Hepatocyte (in vitro differentiated cells): ENCODE results near the gene PTPRT.

ENCODE experiments used
- CTCF ChIP-seq: fragments of 200-600 bp; sonication (generic); IDR thresholded peaks from 2 replicates; pipeline ENCODE4 v1.5.1; 2016; ENCODE audit warnings: antibody characterized with exemption, mild to moderate bottlenecking; ENCODE audit not compliant: poor library complexity
- EZH2 ChIP-seq: fragments of 200-600 bp; sonication (generic); IDR thresholded peaks from 2 replicates; pipeline ENCODE4 v1.6.1; 2016; ENCODE audit warnings: antibody characterized with exemption, mild to moderate bottlenecking, borderline replicate concordance
- EZH2phosphoT487 ChIP-seq: fragments of 200-600 bp; sonication (generic); IDR thresholded peaks from one replicate; pipeline ENCODE4 v1.6.1; 2018; ENCODE audit warnings: antibody characterized with exemption, mild to moderate bottlenecking, low read depth, moderate library complexity; ENCODE audit not compliant: unreplicated experiment, severe bottlenecking

GRCh38 chr20:42110301-42110700, 1079.4 kb downstream of the PTPRT start:
- TF ChIP-seq CTCF = no peak
- no peak for TF ChIP-seq EZH2phosphoT487
- no peak for TF ChIP-seq EZH2
